ENCODE measurements around the gene ABLIM2. TPM values are rescaled to one million over a fixed set of nuclear protein-coding genes. Genes with fewer than 3 reads are reported as not detected.

Gene ABLIM2
- total and polyA plus RNA-seq, 10 of the 15 experiments (the other 5 are each of a cell fraction or from before 2014, with no cell fraction given), result 0.03 to 0.15 (median 0.05) TPM; not detected in 7

DNA sequence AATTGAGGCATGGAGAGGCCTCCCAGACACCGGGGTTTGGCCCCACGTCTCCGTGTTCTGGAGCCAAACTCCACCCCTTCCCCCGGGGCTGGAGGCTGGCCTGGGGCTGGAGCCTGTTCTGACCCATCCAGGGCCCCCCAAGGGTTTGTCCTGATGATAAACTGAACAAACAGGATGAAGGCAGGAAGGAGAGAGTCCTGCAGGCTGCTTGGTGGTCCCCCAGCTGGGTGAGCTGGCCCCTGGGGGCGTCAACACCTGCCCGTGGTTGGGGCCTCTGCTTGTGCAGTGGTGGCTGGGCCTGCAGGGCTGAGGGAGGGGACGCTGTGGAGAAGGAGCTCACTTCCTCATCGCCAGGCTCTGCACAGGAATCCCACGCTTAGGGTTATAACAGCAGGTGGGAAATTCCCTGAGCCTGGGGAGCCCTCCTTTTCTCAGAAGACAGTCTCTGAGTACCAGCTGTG, 42.7 kb upstream of the ABLIM2 start:
- intact Hi-C loops (cut with micrococcal nuclease; ENCODE audit: unreplicated experiment) (loop anchor here (2.0 kb wide), 1 partner anchor 27 kb away; no protein-coding TSS in a partner anchor), in situ Hi-C loops (cut with MboI) (no loop called here)
- Histone ChIP-seq H3K4me3 (peak overlapping the region; percentile 74), H3K9ac (ENCODE audit: control insufficient read depth, insufficient read depth, low read length) (peak overlapping the region; percentile 91), H3K79me2 (ENCODE audit: control insufficient read depth, insufficient read depth, low read length) (peaks cover 60% of the 10 kb centered on the region), H3K36me3 (ENCODE audit: control insufficient read depth in 2 of 2, insufficient read depth in 2 of 2, low read length in 1 of 2) (peaks cover 3 to 7% of the 10 kb centered on the region in 2 experiments; a peak in 2 of 4 replicates), H3K4me2 (ENCODE audit: control insufficient read depth, insufficient read depth) (peak overlapping the region; percentile 100), H2AFZ (ENCODE audit: control insufficient read depth, low read depth, low read length) (peak overlapping the region; percentile 55; the same call in 1 of the 2 replicates), H3K27ac (ENCODE audit: control insufficient read depth, insufficient read depth) (peak overlapping the region; percentile 94), H3K4me1 (ENCODE audit: control insufficient read depth, insufficient read depth, low read length) (peaks cover 62% of the 10 kb centered on the region), H3K9me3 (replicated peaks; ENCODE audit: control insufficient read depth, insufficient read depth, low read length) (no peaks in the 10 kb centered on the region), H4K20me1 (ENCODE audit: control insufficient read depth, insufficient read depth) (no peaks in the 10 kb centered on the region), H3K27me3 (replicated peaks in 1 of 2; ENCODE audit: control insufficient read depth in 2 of 2, insufficient read depth in 2 of 2, low read length in 1 of 2) (no peaks in the 10 kb centered on the region)
- CTCF ChIA-PET, result interaction anchor here (0.9 to 2.6 kb wide), 9 partner anchors 9 to 236 kb away, joined by 3 to 29 read pairs (median 4); no protein-coding TSS in a partner anchor
- DNase-seq (ENCODE audit: low read depth, low spot score), result peak; percentile 45
- SMC1A ChIA-PET (ENCODE audit: uncharacterized antibody, unreplicated experiment), result interaction anchor here (0.5 to 3.0 kb wide), 12 partner anchors 9 to 234 kb away, joined by 3 to 19 read pairs (median 4); no protein-coding TSS in a partner anchor
- under 1% methylated on average over 9 of the region's 9 CpGs for WGBS (ENCODE audit: insufficient coverage, insufficient replicate concordance, low lambda C conversion rate, missing lambda C conversion rate)
- RAD21 ChIA-PET (ENCODE audit: unreplicated experiment), result interaction anchor here (0.7 to 2.7 kb wide), 9 partner anchors 9 to 41 kb away, joined by 3 to 22 read pairs (median 4); no protein-coding TSS in a partner anchor
- peak; percentile 95 for FAIRE-seq
- POLR2A ChIA-PET, result interaction anchor here (0.7 to 2.1 kb wide), 6 partner anchors 20 to 234 kb away, joined by 3 to 14 read pairs (median 4); no protein-coding TSS in a partner anchor
- peak; percentile 66 for ATAC-seq
- BruUV-seq (replicated peaks), result no TSS peak
- TF ChIP-seq PAX8 (IDR thresholded peaks at IDR 0.05), result no peak
- no peak for TF ChIP-seq STAT3 (IDR thresholded peaks at IDR 0.05; ENCODE audit: low read depth, low read length)
- TF ChIP-seq JUNB (IDR thresholded peaks at IDR 0.05), result no peak
- peak; percentile 54; the same call in 1 of the 2 replicates for TF ChIP-seq POLR2AphosphoS5 (IDR thresholded peaks at IDR 0.05; ENCODE audit: low read length)
- no peak for TF ChIP-seq TAF1 (IDR thresholded peaks at IDR 0.05; ENCODE audit: borderline replicate concordance, low read depth, low read length)
- no peak for TF ChIP-seq ZBED1 (IDR thresholded peaks at IDR 0.05; ENCODE audit: borderline replicate concordance)
- no peak for TF ChIP-seq HCFC1 (IDR thresholded peaks at IDR 0.05; ENCODE audit: low read length)
- peak; percentile 84 for TF ChIP-seq ZNF687 (IDR thresholded peaks at IDR 0.05)
- peak; percentile 69; the same call in 1 of the 2 replicates for TF ChIP-seq TCF12 (IDR thresholded peaks at IDR 0.05; ENCODE audit: low read depth, low read length)
- 0 out of 4 replicates have a peak, but pooled peaks of 1 of the 2 experiments have one; percentile 29 for TF ChIP-seq EP300 (IDR thresholded peaks at IDR 0.05; ENCODE audit: borderline replicate concordance in 1 of 2, control insufficient read depth in 1 of 2, low read depth in 2 of 2, low read length in 2 of 2)
- TF ChIP-seq BHLHE40 (IDR thresholded peaks at IDR 0.05; ENCODE audit: borderline replicate concordance in 1 of 2, low read depth in 2 of 2, low read length in 1 of 2), result peak; percentile 38 to 70; a peak in 3 of 4 replicates
- TF ChIP-seq YBX1 (IDR thresholded peaks at IDR 0.05), result no peak
- no peak for TF ChIP-seq BCL11A (IDR thresholded peaks at IDR 0.05; ENCODE audit: low read depth, low read length)
- TF ChIP-seq IRF4 (IDR thresholded peaks at IDR 0.05; ENCODE audit: low read depth, low read length), result 0 out of 2 replicates have a peak, but pooled peaks have one; percentile 10
- TF ChIP-seq, protein P1, sequence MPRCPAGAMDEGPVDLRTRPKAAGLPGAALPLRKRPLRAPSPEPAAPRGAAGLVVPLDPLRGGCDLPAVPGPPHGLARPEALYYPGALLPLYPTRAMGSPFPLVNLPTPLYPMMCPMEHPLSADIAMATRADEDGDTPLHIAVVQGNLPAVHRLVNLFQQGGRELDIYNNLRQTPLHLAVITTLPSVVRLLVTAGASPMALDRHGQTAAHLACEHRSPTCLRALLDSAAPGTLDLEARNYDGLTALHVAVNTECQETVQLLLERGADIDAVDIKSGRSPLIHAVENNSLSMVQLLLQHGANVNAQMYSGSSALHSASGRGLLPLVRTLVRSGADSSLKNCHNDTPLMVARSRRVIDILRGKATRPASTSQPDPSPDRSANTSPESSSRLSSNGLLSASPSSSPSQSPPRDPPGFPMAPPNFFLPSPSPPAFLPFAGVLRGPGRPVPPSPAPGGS (IDR thresholded peaks at IDR 0.05; ENCODE audit: borderline replicate concordance, insufficient read depth, low read depth, low read length, poor library complexity, severe bottlenecking), result no peak
- no peak for TF ChIP-seq ATF2 (IDR thresholded peaks at IDR 0.05; ENCODE audit: low read length)
- 0 out of 2 replicates have a peak, but pooled peaks have one; percentile 12 for TF ChIP-seq NR2F1 (conservative IDR thresholded peaks at IDR 0.05)
- no peak for TF ChIP-seq PML (IDR thresholded peaks at IDR 0.05; ENCODE audit: low read length)
